GM10266 (cell line): ENCODE data around the gene CENPP.

Source experiments
- DNase-seq: peaks from one replicate; pipeline ENCODE4 v3.0.0; 2012; ENCODE audit errors: extremely low spot score
- CTCF ChIP-seq: IDR thresholded peaks from 2 replicates; pipeline ENCODE4 v1.5.1; 2012; ENCODE audit warnings: mild to moderate bottlenecking, low read depth; ENCODE audit not compliant: control insufficient read depth, insufficient read depth; ENCODE audit errors: missing control alignments

The CENPP gene

GRCh38 chr9:92626484-92626883 is 300.7 kb downstream of the CENPP start:
- TF ChIP-seq CTCF: no peak
- DNase-seq: no peak

GRCh38 chr9:92627651-92628050 is 301.9 kb downstream of the CENPP start:
- TF ChIP-seq CTCF: no peak
- DNase-seq: no peak

DNA sequence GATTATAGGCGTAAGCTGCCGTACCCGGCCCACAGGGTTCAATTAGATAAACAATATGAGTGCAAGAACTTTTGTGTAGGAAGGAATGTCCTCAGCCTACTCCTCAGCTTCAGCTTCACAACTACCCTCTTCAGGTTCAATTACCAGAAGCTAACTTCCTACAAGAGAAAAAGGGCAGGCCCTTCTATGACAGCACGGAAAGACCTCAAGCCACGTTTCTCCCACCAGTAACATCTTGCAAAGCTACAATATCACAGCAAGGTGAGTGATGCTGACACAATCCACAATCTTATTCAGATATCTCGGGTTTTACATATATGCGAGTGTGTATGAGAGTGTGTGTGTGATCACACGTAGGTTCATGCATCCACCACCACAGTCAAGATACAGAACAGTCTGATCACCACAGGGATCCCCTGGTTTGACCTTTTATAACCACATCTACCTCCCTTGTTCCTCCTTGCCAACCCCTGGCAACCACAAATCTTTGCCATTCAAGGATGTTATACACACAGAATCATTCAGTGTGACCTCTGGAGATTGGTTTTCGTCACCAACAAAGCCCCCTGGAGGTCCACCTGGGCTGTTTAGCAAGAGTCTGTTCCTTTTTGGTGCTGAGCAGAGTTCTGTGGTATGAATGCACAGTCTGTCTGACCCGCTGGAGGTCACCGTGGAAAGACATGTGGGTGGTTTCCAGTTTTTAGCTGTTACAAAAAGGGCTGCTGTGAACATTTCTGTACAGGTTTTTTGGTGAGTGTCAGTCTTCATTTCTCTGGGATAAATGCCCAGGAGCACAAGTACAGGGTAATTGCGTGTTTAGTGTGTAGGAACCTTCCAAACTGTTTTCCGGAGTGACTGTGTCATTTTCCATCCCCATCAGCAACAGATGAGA is 305.9 kb downstream of the CENPP start:
- DNase-seq: no peak
- no peak for TF ChIP-seq CTCF

DNA sequence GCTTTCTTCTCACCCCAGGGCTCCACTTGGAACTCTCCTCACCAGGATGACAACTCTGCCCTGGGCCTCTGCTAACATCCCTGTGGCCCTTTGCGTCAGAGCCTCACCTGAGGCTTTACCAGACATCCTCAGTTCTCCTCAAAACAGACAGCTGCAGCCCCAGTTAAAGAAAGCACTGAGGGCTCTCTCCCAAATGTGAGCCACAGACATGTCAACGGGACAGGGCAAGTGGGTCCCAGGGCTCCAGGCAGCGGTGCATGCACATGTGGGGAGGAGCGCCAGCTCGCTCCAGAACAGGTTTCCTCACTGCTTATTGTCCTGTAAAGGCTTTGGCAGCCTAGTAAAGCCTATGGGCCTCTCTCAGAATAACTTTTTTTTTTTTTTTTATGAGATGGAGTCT is 306.9 kb downstream of the CENPP start:
- DNase-seq: no peak
- no peak for TF ChIP-seq CTCF

DNA sequence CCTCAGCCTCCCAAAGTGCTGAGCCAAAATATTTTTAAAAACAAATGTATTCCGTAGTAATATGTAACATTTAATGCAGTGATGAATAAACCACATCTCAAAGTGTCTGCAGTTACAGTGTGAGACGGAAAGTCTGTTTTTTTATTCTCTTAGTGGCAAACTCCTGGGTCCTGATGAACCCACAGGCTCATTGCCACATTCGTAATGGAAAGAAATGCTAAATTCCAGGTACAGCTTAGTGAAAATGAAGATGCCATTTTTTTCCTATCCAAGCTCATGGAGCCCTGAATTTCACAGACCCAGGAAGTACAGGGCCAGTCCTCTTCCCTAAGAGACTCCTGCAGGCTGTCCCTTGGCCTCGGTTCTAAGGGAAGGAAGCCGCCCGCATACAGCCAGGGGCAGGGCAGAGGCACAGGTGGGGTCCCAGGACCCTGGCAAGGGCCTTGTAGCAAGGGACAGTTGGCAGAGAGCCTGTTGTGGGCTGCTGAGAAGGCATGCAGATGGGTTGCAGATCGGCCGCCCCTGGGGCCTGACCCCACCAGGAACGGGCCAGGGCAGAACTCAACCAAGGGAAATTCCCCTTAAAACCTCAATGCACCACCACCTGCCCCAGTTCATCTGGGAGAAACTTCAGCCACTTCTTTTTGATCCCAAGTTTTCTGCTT is 308.0 kb downstream of the CENPP start:
- DNase-seq: no peak
- no peak for TF ChIP-seq CTCF

DNA sequence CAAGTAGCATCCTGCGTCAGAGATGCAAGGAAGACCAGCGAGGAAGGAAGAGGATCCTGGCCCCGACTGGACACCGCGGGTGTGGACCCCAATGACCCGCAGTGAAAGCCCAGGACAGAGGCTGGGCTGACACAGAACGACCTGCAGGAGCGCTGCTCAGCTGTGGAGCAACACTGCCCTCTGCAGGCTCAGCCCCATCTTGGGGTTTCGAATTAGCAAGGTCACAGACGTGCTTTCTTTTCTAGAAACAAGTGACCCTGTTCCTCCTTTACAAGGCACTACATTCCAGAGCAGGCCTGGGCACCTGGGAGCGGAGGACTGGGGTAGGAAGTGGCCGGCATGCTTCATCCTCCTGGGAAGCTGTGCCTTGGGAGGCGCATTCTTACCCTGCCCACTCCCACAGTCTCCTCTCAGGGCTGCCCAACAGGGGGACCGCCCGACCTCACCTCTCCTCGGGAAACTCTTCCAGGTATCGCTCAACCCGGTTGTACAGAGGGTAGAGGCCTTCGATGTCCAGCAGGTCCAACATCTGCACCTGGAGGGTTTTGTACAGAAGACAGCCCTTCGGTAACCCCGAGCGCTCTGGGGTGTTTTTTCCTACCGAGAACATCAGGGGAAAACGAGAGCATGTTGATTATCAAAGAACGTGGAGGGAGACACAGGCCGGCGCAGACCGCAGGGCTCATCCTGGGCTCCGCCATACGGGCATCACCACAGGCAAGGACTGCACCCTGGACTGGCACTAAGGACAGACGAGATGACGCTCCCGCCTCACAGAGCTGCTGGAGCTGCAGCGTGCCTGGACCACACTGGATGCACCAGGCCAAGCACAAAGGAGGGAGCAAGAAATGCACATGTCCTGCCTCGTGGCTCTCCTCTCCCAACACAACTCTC is 309.2 kb downstream of the CENPP start:
- peak; percentile 84 for DNase-seq
- TF ChIP-seq CTCF: peak; percentile 94
